OCI-LY7 (cell line): ENCODE measurements around the gene MRNIP.

Source experiments
- CTCF ChIP-seq: fragments of 200-600 bp; sonication (generic); conservative IDR thresholded peaks from 2 replicates; pipeline ENCODE4 v1.5.1; 2014; ENCODE audit warnings: mild to moderate bottlenecking, antibody characterized with exemption, low read length, moderate library complexity, mixed read lengths
- EZH2phosphoT487 ChIP-seq: fragments of 200-600 bp; sonication (generic); IDR thresholded peaks from 2 replicates; pipeline ENCODE4 v1.6.1; 2018; ENCODE audit warnings: low read depth, borderline replicate concordance, mild to moderate bottlenecking, mixed run types, antibody characterized with exemption, low read length, moderate library complexity, mixed read lengths

DNA sequence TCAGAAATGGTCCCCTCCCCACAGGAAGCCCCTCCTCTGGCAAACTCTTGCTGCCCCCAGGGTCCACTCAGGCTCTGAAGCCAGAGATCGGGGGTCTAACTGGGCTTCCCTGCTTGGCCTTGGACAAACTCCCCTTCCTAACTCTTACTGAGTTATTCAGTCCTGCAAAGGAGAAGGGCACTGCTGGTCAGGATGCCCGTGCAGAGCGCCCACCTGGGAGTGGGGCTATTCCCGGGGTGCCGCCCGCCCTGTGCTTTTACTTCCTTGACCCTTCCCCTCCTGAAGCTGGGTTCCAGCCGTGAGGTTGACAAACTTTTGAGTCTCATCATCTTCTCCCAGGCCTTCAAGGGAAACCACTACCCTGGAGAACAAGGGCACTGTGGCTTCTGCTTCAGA is 44.1 kb upstream of the MRNIP start:
- TF ChIP-seq CTCF, result no peak
- TF ChIP-seq EZH2phosphoT487, result no peak
